VCaP (cell line): ENCODE data around the gene ARID5A.

ENCODE experiments used
- H3K27ac ChIP-seq: fragments of 450-650 bp; 2 replicates; pipeline ENCODE4 v1.5.1; 2017
- CTCF ChIP-seq: fragments of 450-650 bp; conservative IDR thresholded peaks from 2 replicates; pipeline ENCODE4 v1.5.1; 2017; ENCODE audit warnings: mild to moderate bottlenecking, moderate library complexity

The ARID5A gene

GRCh38 chr2:96526101-96526591 lies 10.4 kb upstream of the ARID5A start:
- H3K27ac ChIP-seq, result no peak overlapping the region
- TF ChIP-seq CTCF, result no peak

GRCh38 chr2:96526615-96527285 lies 9.8 kb upstream of the ARID5A start:
- no peak for TF ChIP-seq CTCF
- no peak overlapping the region for H3K27ac ChIP-seq

- H3K27ac ChIP-seq, result no peak overlapping the region
- TF ChIP-seq CTCF, result no peak
Measured at GRCh38 chr2:96527286-96528005, 9.1 kb upstream of the ARID5A start.

- TF ChIP-seq CTCF, result no peak
- H3K27ac ChIP-seq, result no peak overlapping the region
Measured at GRCh38 chr2:96528006-96528699, 8.4 kb upstream of the ARID5A start.

GRCh38 chr2:96528700-96529375 lies 7.7 kb upstream of the ARID5A start:
- no peak overlapping the region for H3K27ac ChIP-seq
- TF ChIP-seq CTCF, result no peak

- no peak for TF ChIP-seq CTCF
- H3K27ac ChIP-seq, result no peak overlapping the region
Measured at GRCh38 chr2:96529376-96530143, 7.0 kb upstream of the ARID5A start.
